BJ (cell line): ENCODE measurements around the gene LYSMD1. TPM values are rescaled to one million over a fixed set of nuclear protein-coding genes. Genes with fewer than 3 reads are reported as not detected.

ENCODE experiments used
- CTCF ChIA-PET: fragments of 350-600 bp; formaldehyde crosslinking; extraction: SDS; loops from one replicate; lab custom pipeline; 2021; ENCODE audit warnings: antibody characterized with exemption, inconsistent platforms; lab: Yijun Ruan, JAX
- POLR2A ChIA-PET: fragments of 300-600 bp; sonication (Branson Sonifier 250); formaldehyde crosslinking; extraction: SDS; loops from one replicate; lab custom pipeline; 2021; ENCODE audit warnings: antibody characterized with exemption; lab: Charles Lee
- DNase-seq: peaks from one replicate; pipeline ENCODE4 v3.0.0-alpha.2; 2011; ENCODE audit warnings: low read depth
- H3K27me3 ChIP-seq: 2 replicates; pipeline ENCODE4 v1.6.0; 2011; ENCODE audit warnings: low read length; ENCODE audit not compliant: control insufficient read depth, insufficient read depth
- H3K36me3 ChIP-seq: 2 replicates; pipeline ENCODE4 v1.5.1; 2011; ENCODE audit warnings: low read length; ENCODE audit not compliant: control insufficient read depth, insufficient read depth
- H3K4me3 ChIP-seq: 2 replicates; pipeline ENCODE4 v1.5.1; 2011; ENCODE audit warnings: low read depth, mild to moderate bottlenecking, control low read depth, low read length
- CTCF ChIP-seq: IDR thresholded peaks from 2 replicates; pipeline ENCODE4 v1.5.1; 2011; ENCODE audit warnings: low read depth, mild to moderate bottlenecking, control low read depth, inconsistent platforms, low read length, moderate library complexity; ENCODE audit not compliant: insufficient read depth
- polyA plus RNA-seq: library from polyadenylated mRNA; depleted of rRNA; stranded (reverse); fragments of >200 nt; gene quantifications from 2 replicates; pipeline ENCODE4 v1.2.3, GENCODE V29; 2011

The LYSMD1 gene
- polyA plus RNA-seq, 1 experiment: 8.5 TPM

GRCh38 chr1:151132335-151133017, 33.2 kb downstream of the LYSMD1 start:
- no peak for TF ChIP-seq CTCF
- ChIA-PET POLR2A (no interaction called here), CTCF (interaction anchor here (0.6 to 1.2 kb wide), 2 partner anchors 11 to 285 kb away, joined by 4 read pairs; no protein-coding TSS in a partner anchor)
- Histone ChIP-seq H3K27me3 (no peaks in the 10 kb centered on the region), H3K4me3 (no peak overlapping the region), H3K36me3 (no peaks in the 10 kb centered on the region)
- DNase-seq: no peak

GRCh38 chr1:151131701-151132334, 33.9 kb downstream of the LYSMD1 start:
- DNase-seq: no peak
- peak overlapping the region; percentile 27 for H3K4me3 ChIP-seq
- H3K27me3 ChIP-seq: no peaks in the 10 kb centered on the region
- ChIA-PET CTCF (interaction anchor here (1.2 to 1.3 kb wide), 3 partner anchors 11 to 32 kb away, joined by 4 read pairs; no protein-coding TSS in a partner anchor), POLR2A (no interaction called here)
- TF ChIP-seq CTCF: no peak
- H3K36me3 ChIP-seq: no peaks in the 10 kb centered on the region

- peak; percentile 54 for DNase-seq
- peak overlapping the region; percentile 27 for H3K4me3 ChIP-seq
- H3K27me3 ChIP-seq: no peaks in the 10 kb centered on the region
- ChIA-PET POLR2A (no interaction called here), CTCF (interaction anchor here (0.8 to 1.3 kb wide), 5 partner anchors 10 to 33 kb away, joined by 3 to 4 read pairs (median 4); no protein-coding TSS in a partner anchor)
- H3K36me3 ChIP-seq: no peaks in the 10 kb centered on the region
- no peak for TF ChIP-seq CTCF
These were observed 34.6 kb downstream of the LYSMD1 start for GRCh38 chr1:151130987-151131586.

DNA sequence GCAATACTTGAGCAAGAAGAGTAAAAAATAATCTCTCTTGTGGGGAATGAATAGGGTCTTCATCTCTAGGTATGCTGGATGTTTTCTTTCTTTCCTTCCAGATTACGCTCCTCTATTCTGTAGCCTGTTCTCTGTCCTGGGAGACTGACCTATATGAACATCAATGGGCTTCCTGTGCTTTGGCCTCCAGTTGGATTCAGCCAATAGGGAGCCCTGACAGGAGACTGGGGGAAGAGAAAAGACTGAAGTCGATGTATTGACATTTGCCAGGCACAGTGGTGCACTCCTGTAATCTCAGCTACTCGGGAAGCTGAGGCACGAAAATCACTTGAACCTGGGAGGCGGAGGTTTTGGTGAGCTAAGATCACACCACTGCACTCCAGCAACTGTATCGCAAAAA, 36.9 kb downstream of the LYSMD1 start:
- CTCF ChIA-PET: no interaction called here
- TF ChIP-seq CTCF: no peak

GRCh38 chr1:151124763-151125403, 40.8 kb downstream of the LYSMD1 start:
- TF ChIP-seq CTCF: no peak
- ChIA-PET CTCF (no interaction called here), POLR2A (no interaction called here)
- H3K4me3 ChIP-seq: no peak overlapping the region
- no peaks in the 10 kb centered on the region for H3K27me3 ChIP-seq
- DNase-seq: no peak
- no peaks in the 10 kb centered on the region; the same call in 1 of the 2 replicates for H3K36me3 ChIP-seq

More for the DNA sequence above, 36.9 kb downstream of the LYSMD1 start:
- DNase-seq: no peak
- no peak overlapping the region for H3K4me3 ChIP-seq
- H3K27me3 ChIP-seq: no peaks in the 10 kb centered on the region
- no peaks in the 10 kb centered on the region; the same call in 1 of the 2 replicates for H3K36me3 ChIP-seq
- POLR2A ChIA-PET: no interaction called here
